NCI-H526 (cell line): ENCODE results near the gene GSAP.

Experiments used
- DNase-seq, 2 experiments: peaks; one replicate each; lab custom pipeline; 2025; lab: John Stamatoyannopoulos, UW

Gene GSAP

GRCh38 chr7:77407906-77408305, 8.2 kb downstream of the GSAP start:
- no peak for DNase-seq

- DNase-seq = no peak
Measured at GRCh38 chr7:77406421-77406820, 9.7 kb downstream of the GSAP start.

GRCh38 chr7:77404641-77405040, 11.5 kb downstream of the GSAP start:
- no peak for DNase-seq

- no peak for DNase-seq
Measured at GRCh38 chr7:77403957-77404356, 12.2 kb downstream of the GSAP start.

- DNase-seq = no peak
Measured at GRCh38 chr7:77402818-77403217, 13.3 kb downstream of the GSAP start.

GRCh38 chr7:77401002-77401401, 15.1 kb downstream of the GSAP start:
- DNase-seq = no peak

- DNase-seq = no peak
Measured at GRCh38 chr7:77399816-77400215, 16.3 kb downstream of the GSAP start.

GRCh38 chr7:77396894-77397547, 19.1 kb downstream of the GSAP start:
- DNase-seq = no peak

- DNase-seq = no peak
Measured at GRCh38 chr7:77395626-77396025, 20.5 kb downstream of the GSAP start.

GRCh38 chr7:77393954-77394353, 22.2 kb downstream of the GSAP start:
- DNase-seq = no peak

- no peak for DNase-seq
Measured at GRCh38 chr7:77393261-77393660, 22.9 kb downstream of the GSAP start.

- no peak for DNase-seq
Measured at GRCh38 chr7:77391230-77391629, 24.9 kb downstream of the GSAP start.

- peak; percentile 86 to 89 for DNase-seq
Measured at GRCh38 chr7:77388055-77388641, 28.0 kb downstream of the GSAP start.

- no peak for DNase-seq
Measured at GRCh38 chr7:77386165-77386822, 29.9 kb downstream of the GSAP start.

- DNase-seq = no peak
Measured at GRCh38 chr7:77383333-77383740, 32.8 kb downstream of the GSAP start.

- DNase-seq = no peak
Measured at GRCh38 chr7:77382532-77382931, 33.6 kb downstream of the GSAP start.

- DNase-seq = no peak
Measured at GRCh38 chr7:77378584-77378983, 37.6 kb downstream of the GSAP start.

- no peak for DNase-seq
Measured at GRCh38 chr7:77370606-77371005, 45.5 kb downstream of the GSAP start.

GRCh38 chr7:77368974-77369373, 47.2 kb downstream of the GSAP start:
- DNase-seq = no peak

GRCh38 chr7:77367976-77368375, 48.2 kb downstream of the GSAP start:
- no peak for DNase-seq

- no peak for DNase-seq
Measured at GRCh38 chr7:77362905-77363304, 53.2 kb downstream of the GSAP start.

GRCh38 chr7:77360969-77361368, 55.2 kb downstream of the GSAP start:
- DNase-seq = no peak

- DNase-seq = no peak
Measured at GRCh38 chr7:77360104-77360503, 56.0 kb downstream of the GSAP start.

- no peak for DNase-seq
Measured at GRCh38 chr7:77359599-77359998, 56.5 kb downstream of the GSAP start.
